ENCODE results near the gene MYO1C. TPM values are rescaled to one million over a fixed set of nuclear protein-coding genes. Genes with fewer than 3 reads are reported as not detected.

MYO1C gene
- total and polyA plus RNA-seq, 2 experiments from 2014 or later = 197 to 218 TPM

GRCh38 chr17:1494736-1495253 is 2.3 kb upstream of the MYO1C start:
- Histone ChIP-seq H3K4me2 (ENCODE audit: unreplicated experiment) (peak overlapping the region; percentile 35), H3K79me2 (ENCODE audit: insufficient read depth) (peaks cover 11% of the 10 kb centered on the region), H3K4me1 (ENCODE audit: insufficient read depth) (peaks cover 23% of the 10 kb centered on the region), H4K20me1 (ENCODE audit: insufficient read depth) (no peaks in the 10 kb centered on the region), H3K9me3 (ENCODE audit: low read depth) (no peaks in the 10 kb centered on the region), H3K36me3 (ENCODE audit: low read depth) (no peaks in the 10 kb centered on the region), H2AFZ (no peak overlapping the region), H3F3A (ENCODE audit: insufficient read depth) (peaks cover 12% of the 10 kb centered on the region; the same call in 1 of the 2 replicates), H3K27ac (peak overlapping the region; percentile 35; the same call in 1 of the 2 replicates), H3K9me2 (ENCODE audit: insufficient read depth) (no peaks in the 10 kb centered on the region), H3K9ac (peak overlapping the region; percentile 31; the same call in 1 of the 2 replicates), H3K27me3 (replicated peaks; ENCODE audit: insufficient read depth) (no peaks in the 10 kb centered on the region), H3K4me3 (no peak overlapping the region)
- 88 to 93% methylated on average over 10 of the region's 11 CpGs for WGBS, 2 experiments (ENCODE audit: low coverage in 1 of 2, low lambda C conversion rate in 2 of 2, missing lambda C conversion rate in 2 of 2)
- in situ Hi-C loops (cut with MboI) = no loop called here
- DNase-seq = no peak
- no peak for TF ChIP-seq EZH2 (IDR thresholded peaks at IDR 0.05; ENCODE audit: insufficient read depth, poor library complexity, severe bottlenecking)
- TF ChIP-seq EZH2phosphoT487 (IDR thresholded peaks at IDR 0.05; ENCODE audit: insufficient read depth, low read depth) = no peak

- Histone ChIP-seq H3K9me3 (ENCODE audit: low read depth) (no peaks in the 10 kb centered on the region), H3K79me2 (ENCODE audit: insufficient read depth) (peaks cover 17% of the 10 kb centered on the region), H2AFZ (no peak overlapping the region), H4K20me1 (ENCODE audit: insufficient read depth) (no peaks in the 10 kb centered on the region), H3K4me1 (ENCODE audit: insufficient read depth) (peaks cover 28% of the 10 kb centered on the region), H3K4me3 (no peak overlapping the region), H3F3A (ENCODE audit: insufficient read depth) (peaks cover 18% of the 10 kb centered on the region), H3K27me3 (replicated peaks; ENCODE audit: insufficient read depth) (no peaks in the 10 kb centered on the region), H3K9ac (no peak overlapping the region), H3K9me2 (ENCODE audit: insufficient read depth) (no peaks in the 10 kb centered on the region), H3K27ac (no peak overlapping the region), H3K36me3 (ENCODE audit: low read depth) (no peaks in the 10 kb centered on the region), H3K4me2 (ENCODE audit: unreplicated experiment) (no peak overlapping the region)
- no peak for TF ChIP-seq EZH2phosphoT487 (IDR thresholded peaks at IDR 0.05; ENCODE audit: insufficient read depth, low read depth)
- TF ChIP-seq EZH2 (IDR thresholded peaks at IDR 0.05; ENCODE audit: insufficient read depth, poor library complexity, severe bottlenecking) = no peak
- no peak for DNase-seq
- 93 to 94% methylated on average over 7 of the region's 7 CpGs for WGBS, 2 experiments (ENCODE audit: low coverage in 1 of 2, low lambda C conversion rate in 2 of 2, missing lambda C conversion rate in 2 of 2)
- in situ Hi-C loops (cut with MboI) = no loop called here
Measured at GRCh38 chr17:1494203-1494602, 1.7 kb upstream of the MYO1C start.

GRCh38 chr17:1493291-1493980 is 950 bp upstream of the MYO1C start:
- no peak overlapping the region for H3K9ac ChIP-seq
- no peak for DNase-seq
- in situ Hi-C loops (cut with MboI) = no loop called here
- no peak overlapping the region for H2AFZ ChIP-seq
- H3F3A ChIP-seq (ENCODE audit: insufficient read depth) = peaks cover 25% of the 10 kb centered on the region
- no peak overlapping the region for H3K27ac ChIP-seq
- 93 to 100% methylated on average over 15 to 23 of the region's 23 CpGs for WGBS, 2 experiments (ENCODE audit: low coverage in 1 of 2, low lambda C conversion rate in 2 of 2, missing lambda C conversion rate in 2 of 2)
- H3K9me2 ChIP-seq (ENCODE audit: insufficient read depth) = no peaks in the 10 kb centered on the region
- H3K4me1 ChIP-seq (ENCODE audit: insufficient read depth) = peaks cover 34% of the 10 kb centered on the region
- H3K4me3 ChIP-seq = no peak overlapping the region
- H3K79me2 ChIP-seq (ENCODE audit: insufficient read depth) = peaks cover 25% of the 10 kb centered on the region
- H3K9me3 ChIP-seq (ENCODE audit: low read depth) = no peaks in the 10 kb centered on the region
- no peak overlapping the region for H3K4me2 ChIP-seq (ENCODE audit: unreplicated experiment)
- no peak for TF ChIP-seq EZH2 (IDR thresholded peaks at IDR 0.05; ENCODE audit: insufficient read depth, poor library complexity, severe bottlenecking)
- TF ChIP-seq EZH2phosphoT487 (IDR thresholded peaks at IDR 0.05; ENCODE audit: insufficient read depth, low read depth) = no peak
- H4K20me1 ChIP-seq (ENCODE audit: insufficient read depth) = no peaks in the 10 kb centered on the region
- H3K27me3 ChIP-seq (replicated peaks; ENCODE audit: insufficient read depth) = no peaks in the 10 kb centered on the region
- no peaks in the 10 kb centered on the region for H3K36me3 ChIP-seq (ENCODE audit: low read depth)

GRCh38 chr17:1491443-1492248 is 840 bp downstream of the MYO1C start:
- H3K4me2 ChIP-seq (ENCODE audit: unreplicated experiment) = peak overlapping the region; percentile 87
- H3K4me1 ChIP-seq (ENCODE audit: insufficient read depth) = peaks cover 34% of the 10 kb centered on the region
- H3K27ac ChIP-seq = peak overlapping the region; percentile 43
- peaks cover 30% of the 10 kb centered on the region for H3F3A ChIP-seq (ENCODE audit: insufficient read depth)
- H3K27me3 ChIP-seq (replicated peaks; ENCODE audit: insufficient read depth) = no peaks in the 10 kb centered on the region
- H4K20me1 ChIP-seq (ENCODE audit: insufficient read depth) = no peaks in the 10 kb centered on the region
- peak overlapping the region; percentile 84 for H3K9ac ChIP-seq
- peak overlapping the region; percentile 84 for H3K4me3 ChIP-seq
- TF ChIP-seq EZH2 (IDR thresholded peaks at IDR 0.05; ENCODE audit: insufficient read depth, poor library complexity, severe bottlenecking) (no peak), EZH2phosphoT487 (IDR thresholded peaks at IDR 0.05; ENCODE audit: insufficient read depth, low read depth) (no peak)
- no peaks in the 10 kb centered on the region for H3K36me3 ChIP-seq (ENCODE audit: low read depth)
- 2 to 7% methylated on average over 21 to 93 of the region's 94 CpGs for WGBS, 2 experiments (ENCODE audit: low coverage in 1 of 2, low lambda C conversion rate in 2 of 2, missing lambda C conversion rate in 2 of 2)
- no peaks in the 10 kb centered on the region for H3K9me3 ChIP-seq (ENCODE audit: low read depth)
- H2AFZ ChIP-seq = peak overlapping the region; percentile 78
- no peaks in the 10 kb centered on the region for H3K9me2 ChIP-seq (ENCODE audit: insufficient read depth)
- DNase-seq = peak; percentile 84
- in situ Hi-C loops (cut with MboI) = no loop called here
- peaks cover 25% of the 10 kb centered on the region for H3K79me2 ChIP-seq (ENCODE audit: insufficient read depth)
